Psoas muscle (tissue), 8 donors: ENCODE results near the gene IL5. TPM values are rescaled to one million over a fixed set of nuclear protein-coding genes. Genes with fewer than 3 reads are reported as not detected.

Experiments used
- ATAC-seq, 4 donors: fragments of 200-7000 bp; cut with Tn5 transposase; one replicate each; pipeline ENCODE4 v1.9.1; 2020; ENCODE audit warnings: moderate library complexity in 3 of 4, mild to moderate bottlenecking in 2 of 4
- DNase-seq, 2 donors: peaks; one replicate each; pipeline ENCODE4 v3.0.0-alpha.2; 2020
- H3K27ac ChIP-seq: fragments of 200-600 bp; one replicate; pipeline ENCODE4 v1.8.0; 2022
- H3K27me3 ChIP-seq, 3 donors: fragments of 200-600 bp in 1 of 3; one replicate each; pipeline versions ENCODE4 v1.6.1 to v1.8.0; 2013 to 2022; ENCODE audit warnings: low read length in 2 of 3, mild to moderate bottlenecking in 2 of 3, moderate library complexity in 1 of 3; ENCODE audit not compliant: insufficient read depth in 3 of 3
- H3K36me3 ChIP-seq, 2 donors: fragments of 200-600 bp in 1 of 2; one replicate each; pipeline versions ENCODE4 v1.6.1 to v1.8.0; 2013 to 2022; ENCODE audit warnings: low read depth in 1 of 2, mild to moderate bottlenecking in 1 of 2, moderate library complexity in 1 of 2; ENCODE audit not compliant: insufficient read depth in 1 of 2
- H3K4me1 ChIP-seq: fragments of 200-600 bp; one replicate; pipeline ENCODE4 v1.8.0; 2022
- H3K4me3 ChIP-seq: fragments of 200-600 bp; one replicate; pipeline ENCODE4 v1.8.0; 2022; ENCODE audit warnings: mild to moderate bottlenecking
- H3K9me3 ChIP-seq: fragments of 200-600 bp; one replicate; pipeline ENCODE4 v1.8.0; 2022
- CTCF ChIP-seq: fragments of 200-600 bp; IDR thresholded peaks from one replicate; pipeline ENCODE4 v1.8.0; 2022; ENCODE audit warnings: antibody characterized with exemption
- WGBS, 3 donors: extraction: QIAGEN DNeasy Blood & Tissue Kit; methylation state at CpG; one replicate each; pipeline versions ENCODE4 v1.1.6 to v1.1.7; 2013; 5-methylcytosine and 5-hydroxymethylcytosine counted together
- intact Hi-C, 2 donors: fragments of 100-400 bp; cut with DNase I; formaldehyde crosslinking; loops; one replicate each; pipeline versions ENCODE4 v1.11.0 to v1.14.2; 2022
- polyA plus RNA-seq, 3 donors: library from polyadenylated mRNA; stranded (reverse); fragments of 200-250 nt; gene quantifications; one replicate each; pipeline ENCODE4 v1.2.3, GENCODE V29; 2013
- total RNA-seq, 4 donors: library from RNA; stranded (reverse); fragmentation: NEBNext Ultra II Directional in 2 of 4; extraction: Animal tissue kit (Norgen Biotek cat#: 25700) in 2 of 4; gene quantifications; one replicate each; pipeline versions ENCODE4 v1.2.1 to v1.2.4, GENCODE V29; 2021 to 2023
- donor health status: healthy with polysubstance abuse.
- donor health status: DM: no; HTN: no; CAD: no; lungs with moderate emphysema.
- donor health status: Bipolar disorder and iron deficiency.
- donor health status: healthy.
- donor health status: DM: yes; HTN: yes; CAD: no.
- donor health status: DM: no; HTN: no; CAD: no.
- donor health status: DM: no; HTN: no; CAD: no.
- donor health status: DM: yes; HTN: yes; CAD: no.

The IL5 gene
- total and polyA plus RNA-seq, 7 donors, result not detected

DNA sequence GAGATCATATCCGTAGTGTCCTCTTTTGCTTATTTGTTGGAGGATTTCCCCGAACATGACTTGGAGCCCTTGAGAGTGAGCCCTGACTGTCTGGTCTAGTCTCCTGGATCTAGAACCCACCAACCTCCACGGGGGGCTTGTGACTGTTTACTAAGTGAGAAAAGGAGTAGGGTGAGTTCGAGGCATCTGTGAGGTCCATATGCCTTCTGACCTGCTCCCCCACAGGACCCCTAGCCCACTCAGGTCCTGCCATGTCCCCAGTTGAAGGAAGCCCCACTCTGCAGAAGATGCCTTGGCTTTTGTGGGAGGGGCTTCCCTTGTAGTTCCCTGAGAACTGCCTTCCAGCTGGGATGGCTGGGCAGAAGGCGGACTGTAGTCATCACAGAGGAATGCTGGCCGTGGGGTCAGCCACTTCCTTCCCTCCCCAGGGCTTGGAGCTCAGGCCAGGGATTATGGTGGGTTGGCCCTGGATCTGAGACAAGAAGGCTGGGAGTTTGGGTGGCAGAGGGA is 45.8 kb downstream of the IL5 start:
- Histone ChIP-seq H3K4me1 (peaks cover 31% of the 10 kb centered on the region), H3K9me3 (no peaks in the 10 kb centered on the region), H3K27me3 (no peaks in the 10 kb centered on the region), H3K4me3 (peak overlapping the region; percentile 69), H3K36me3 (no peaks in the 10 kb centered on the region), H3K27ac (peak overlapping the region; percentile 77)
- DNase-seq (peak; percentile 77 to 84), ATAC-seq (peak; percentile 38 to 43 (median 40))
- TF ChIP-seq CTCF, result no peak
- intact Hi-C loops, result no loop called here
- 37 to 40% (median 38%) methylated on average over 6 of the region's 6 CpGs for WGBS, 3 donors

- intact Hi-C loops, result no loop called here
- Histone ChIP-seq H3K27ac (peak overlapping the region; percentile 77), H3K36me3 (no peaks in the 10 kb centered on the region), H3K4me1 (peaks cover 31% of the 10 kb centered on the region), H3K27me3 (no peaks in the 10 kb centered on the region), H3K9me3 (no peaks in the 10 kb centered on the region), H3K4me3 (peak overlapping the region; percentile 69)
- no peak for TF ChIP-seq CTCF
- DNase-seq (peak; percentile 91), ATAC-seq (peak; percentile 33 to 64 (median 49))
- 2 to 3% (median 2%) methylated on average over 53 to 62 of the region's 62 CpGs for WGBS, 3 donors
Measured at GRCh38 chr5:132496631-132497487, 46.5 kb downstream of the IL5 start.

DNA sequence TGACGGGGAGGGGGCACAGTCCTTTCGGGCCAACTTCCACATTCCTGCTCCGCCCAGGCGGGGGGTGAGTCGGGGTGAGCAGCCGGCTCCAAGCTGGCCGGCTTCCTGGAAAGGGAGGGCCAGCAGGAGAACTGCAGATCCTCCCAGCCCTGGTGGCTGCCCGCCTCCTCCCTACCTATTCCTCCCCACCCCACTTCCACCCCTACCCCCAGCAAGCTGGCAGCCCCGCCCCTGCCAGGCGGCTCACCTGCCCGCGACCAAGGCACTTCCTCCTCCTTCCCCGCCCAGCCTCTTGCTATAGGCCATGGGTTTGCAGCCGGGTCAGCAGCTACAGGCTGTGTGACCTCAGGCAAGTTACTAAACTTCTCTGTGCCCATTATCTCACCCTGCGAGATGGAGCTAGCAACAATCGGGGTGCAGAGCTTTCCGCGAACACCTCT is 47.1 kb downstream of the IL5 start:
- no peak for TF ChIP-seq CTCF
- no peaks in the 10 kb centered on the region for H3K36me3 ChIP-seq
- DNase-seq, result peak; percentile 85 to 90
- H3K4me3 ChIP-seq, result peak overlapping the region; percentile 69
- peak overlapping the region; percentile 77 for H3K27ac ChIP-seq
- 0 to 1% (median 0%) methylated on average over 8 to 18 of the region's 18 CpGs for WGBS, 3 donors
- H3K27me3 ChIP-seq, result no peaks in the 10 kb centered on the region
- H3K4me1 ChIP-seq, result peaks cover 31% of the 10 kb centered on the region
- peak; percentile 41 to 71 (median 56) for ATAC-seq
- intact Hi-C loops, result no loop called here
- no peaks in the 10 kb centered on the region for H3K9me3 ChIP-seq

GRCh38 chr5:132495667-132496190 is 47.6 kb downstream of the IL5 start:
- WGBS, 3 donors, result 3 to 7% (median 6%) methylated on average over 23 to 30 of the region's 30 CpGs
- H3K27ac ChIP-seq, result peak overlapping the region; percentile 77
- H3K4me3 ChIP-seq, result peak overlapping the region; percentile 69
- H3K9me3 ChIP-seq, result no peaks in the 10 kb centered on the region
- ATAC-seq (peak; percentile 36 to 67 (median 49)), DNase-seq (peak; percentile 89 to 91)
- no peaks in the 10 kb centered on the region for H3K36me3 ChIP-seq
- TF ChIP-seq CTCF, result no peak
- intact Hi-C loops, result no loop called here
- peaks cover 31% of the 10 kb centered on the region for H3K4me1 ChIP-seq
- H3K27me3 ChIP-seq, result no peaks in the 10 kb centered on the region
